ENCODE measurements around the gene LIMS3.
"Not testable (repeated sequence)": the region's sequence is repeated elsewhere in the genome, so short reads cannot be mapped to it uniquely, and the experiment has no call there.

The LIMS3 gene

DNA sequence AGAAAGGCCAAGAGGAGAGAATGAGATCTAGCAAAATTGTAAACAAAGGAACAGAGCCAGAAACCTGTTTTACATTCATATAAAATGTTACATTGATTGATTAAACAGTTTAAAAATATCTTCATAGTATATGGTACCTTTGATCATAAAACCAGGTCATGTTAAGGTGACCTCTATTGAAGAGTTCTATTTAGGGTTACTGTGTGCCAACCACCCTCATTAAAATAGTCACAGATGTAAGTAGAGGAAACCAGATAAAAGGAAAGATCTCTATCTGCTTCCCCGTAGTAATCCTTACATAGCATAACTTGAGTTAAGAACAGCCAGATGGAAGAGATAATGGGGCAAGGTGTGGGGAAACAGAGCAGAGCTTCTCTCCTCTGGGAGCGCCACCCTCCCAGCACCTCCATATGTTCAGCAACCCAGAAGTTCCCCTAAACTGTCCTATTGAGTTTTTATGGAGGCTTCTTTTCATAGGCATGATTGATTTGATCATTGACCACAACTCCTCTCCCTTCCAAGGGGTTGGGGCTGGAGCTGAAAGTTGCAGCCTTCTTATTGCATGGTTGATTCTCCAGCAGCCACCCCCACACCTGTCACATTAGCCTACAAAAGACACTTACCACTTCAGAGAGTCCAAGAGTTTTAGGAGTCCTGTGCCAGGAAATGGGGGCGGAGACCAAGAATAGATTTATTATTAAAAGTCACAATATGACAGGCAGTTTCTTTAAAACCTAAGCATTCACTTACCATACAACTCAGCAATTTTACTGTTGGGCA lies 3.2 kb upstream of the LIMS3 start:
- H3K4me1 ChIP-seq (ENCODE audit: control insufficient read depth in 5 of 5, insufficient read depth in 5 of 5, low read length in 5 of 5); H3K9ac ChIP-seq (ENCODE audit: low read length in 5 of 5); H3K27me3 ChIP-seq (ENCODE audit: control insufficient read depth in 5 of 5, insufficient read depth in 4 of 5, low read length in 5 of 5); H3K9me3 ChIP-seq (ENCODE audit: control insufficient read depth in 5 of 5, low read length in 5 of 5); H3K27ac ChIP-seq (ENCODE audit: low read depth, low read length); H3K4me3 ChIP-seq (ENCODE audit: low read depth in 1 of 5, low read length in 5 of 5); H3K36me3 ChIP-seq (ENCODE audit: control insufficient read depth in 5 of 5, insufficient read depth in 5 of 5, low read length in 5 of 5): not testable (repeated sequence)

GRCh38 chr2:109896212-109896611 lies 2.3 kb upstream of the LIMS3 start:
- not testable (repeated sequence) for H3K36me3 ChIP-seq (ENCODE audit: control insufficient read depth in 5 of 5, insufficient read depth in 5 of 5, low read length in 5 of 5); H3K27ac ChIP-seq (ENCODE audit: low read depth, low read length); H3K9ac ChIP-seq (ENCODE audit: low read length in 5 of 5); H3K4me3 ChIP-seq (ENCODE audit: low read depth in 1 of 5, low read length in 5 of 5); H3K9me3 ChIP-seq (ENCODE audit: control insufficient read depth in 5 of 5, low read length in 5 of 5); H3K4me1 ChIP-seq (ENCODE audit: control insufficient read depth in 5 of 5, insufficient read depth in 5 of 5, low read length in 5 of 5); H3K27me3 ChIP-seq (ENCODE audit: control insufficient read depth in 5 of 5, insufficient read depth in 4 of 5, low read length in 5 of 5)

- H3K9me3 ChIP-seq (ENCODE audit: control insufficient read depth in 5 of 5, low read length in 5 of 5); H3K36me3 ChIP-seq (ENCODE audit: control insufficient read depth in 5 of 5, insufficient read depth in 5 of 5, low read length in 5 of 5); H3K9ac ChIP-seq (ENCODE audit: low read length in 5 of 5); H3K4me1 ChIP-seq (ENCODE audit: control insufficient read depth in 5 of 5, insufficient read depth in 5 of 5, low read length in 5 of 5); H3K27ac ChIP-seq (ENCODE audit: low read depth, low read length); H3K27me3 ChIP-seq (ENCODE audit: control insufficient read depth in 5 of 5, insufficient read depth in 4 of 5, low read length in 5 of 5); H3K4me3 ChIP-seq (ENCODE audit: low read depth in 1 of 5, low read length in 5 of 5): not testable (repeated sequence)
Measured at GRCh38 chr2:109897769-109898461, 573 bp upstream of the LIMS3 start.

GRCh38 chr2:109905796-109906195 lies 7.3 kb downstream of the LIMS3 start:
- not testable (repeated sequence) for H3K9me3 ChIP-seq (ENCODE audit: control insufficient read depth in 5 of 5, low read length in 5 of 5); H3K27ac ChIP-seq (ENCODE audit: low read depth, low read length); H3K27me3 ChIP-seq (ENCODE audit: control insufficient read depth in 5 of 5, insufficient read depth in 4 of 5, low read length in 5 of 5); H3K9ac ChIP-seq (ENCODE audit: low read length in 5 of 5); H3K4me3 ChIP-seq (ENCODE audit: low read depth in 1 of 5, low read length in 5 of 5); H3K36me3 ChIP-seq (ENCODE audit: control insufficient read depth in 5 of 5, insufficient read depth in 5 of 5, low read length in 5 of 5); H3K4me1 ChIP-seq (ENCODE audit: control insufficient read depth in 5 of 5, insufficient read depth in 5 of 5, low read length in 5 of 5)

GRCh38 chr2:109908626-109909025 lies 10.1 kb downstream of the LIMS3 start:
- not testable (repeated sequence) for H3K27me3 ChIP-seq (ENCODE audit: control insufficient read depth in 5 of 5, insufficient read depth in 4 of 5, low read length in 5 of 5); H3K9me3 ChIP-seq (ENCODE audit: control insufficient read depth in 5 of 5, low read length in 5 of 5); H3K27ac ChIP-seq (ENCODE audit: low read depth, low read length); H3K4me1 ChIP-seq (ENCODE audit: control insufficient read depth in 5 of 5, insufficient read depth in 5 of 5, low read length in 5 of 5); H3K36me3 ChIP-seq (ENCODE audit: control insufficient read depth in 5 of 5, insufficient read depth in 5 of 5, low read length in 5 of 5); H3K9ac ChIP-seq (ENCODE audit: low read length in 5 of 5); H3K4me3 ChIP-seq (ENCODE audit: low read depth in 1 of 5, low read length in 5 of 5)

GRCh38 chr2:109910789-109911188 lies 12.3 kb downstream of the LIMS3 start:
- not testable (repeated sequence) for H3K9ac ChIP-seq (ENCODE audit: low read length in 5 of 5); H3K4me1 ChIP-seq (ENCODE audit: control insufficient read depth in 5 of 5, insufficient read depth in 5 of 5, low read length in 5 of 5); H3K4me3 ChIP-seq (ENCODE audit: low read depth in 1 of 5, low read length in 5 of 5); H3K27me3 ChIP-seq (ENCODE audit: control insufficient read depth in 5 of 5, insufficient read depth in 4 of 5, low read length in 5 of 5); H3K27ac ChIP-seq (ENCODE audit: low read depth, low read length); H3K36me3 ChIP-seq (ENCODE audit: control insufficient read depth in 5 of 5, insufficient read depth in 5 of 5, low read length in 5 of 5); H3K9me3 ChIP-seq (ENCODE audit: control insufficient read depth in 5 of 5, low read length in 5 of 5)

- not testable (repeated sequence) for H3K27me3 ChIP-seq (ENCODE audit: control insufficient read depth in 5 of 5, insufficient read depth in 4 of 5, low read length in 5 of 5); H3K9me3 ChIP-seq (ENCODE audit: control insufficient read depth in 5 of 5, low read length in 5 of 5); H3K4me3 ChIP-seq (ENCODE audit: low read depth in 1 of 5, low read length in 5 of 5); H3K4me1 ChIP-seq (ENCODE audit: control insufficient read depth in 5 of 5, insufficient read depth in 5 of 5, low read length in 5 of 5); H3K36me3 ChIP-seq (ENCODE audit: control insufficient read depth in 5 of 5, insufficient read depth in 5 of 5, low read length in 5 of 5); H3K27ac ChIP-seq (ENCODE audit: low read depth, low read length); H3K9ac ChIP-seq (ENCODE audit: low read length in 5 of 5)
Measured at GRCh38 chr2:109913911-109914310, 15.4 kb downstream of the LIMS3 start.

GRCh38 chr2:109914552-109914951 lies 16.1 kb downstream of the LIMS3 start:
- H3K27ac ChIP-seq (ENCODE audit: low read depth, low read length); H3K36me3 ChIP-seq (ENCODE audit: control insufficient read depth in 5 of 5, insufficient read depth in 5 of 5, low read length in 5 of 5); H3K27me3 ChIP-seq (ENCODE audit: control insufficient read depth in 5 of 5, insufficient read depth in 4 of 5, low read length in 5 of 5); H3K4me3 ChIP-seq (ENCODE audit: low read depth in 1 of 5, low read length in 5 of 5); H3K4me1 ChIP-seq (ENCODE audit: control insufficient read depth in 5 of 5, insufficient read depth in 5 of 5, low read length in 5 of 5); H3K9ac ChIP-seq (ENCODE audit: low read length in 5 of 5); H3K9me3 ChIP-seq (ENCODE audit: control insufficient read depth in 5 of 5, low read length in 5 of 5): not testable (repeated sequence)

- not testable (repeated sequence) for H3K36me3 ChIP-seq (ENCODE audit: control insufficient read depth in 5 of 5, insufficient read depth in 5 of 5, low read length in 5 of 5); H3K9me3 ChIP-seq (ENCODE audit: control insufficient read depth in 5 of 5, low read length in 5 of 5); H3K27me3 ChIP-seq (ENCODE audit: control insufficient read depth in 5 of 5, insufficient read depth in 4 of 5, low read length in 5 of 5); H3K4me3 ChIP-seq (ENCODE audit: low read depth in 1 of 5, low read length in 5 of 5); H3K9ac ChIP-seq (ENCODE audit: low read length in 5 of 5); H3K4me1 ChIP-seq (ENCODE audit: control insufficient read depth in 5 of 5, insufficient read depth in 5 of 5, low read length in 5 of 5); H3K27ac ChIP-seq (ENCODE audit: low read depth, low read length)
Measured at GRCh38 chr2:109915830-109916229, 17.3 kb downstream of the LIMS3 start.

- not testable (repeated sequence) for H3K9me3 ChIP-seq (ENCODE audit: control insufficient read depth in 5 of 5, low read length in 5 of 5); H3K27ac ChIP-seq (ENCODE audit: low read depth, low read length); H3K36me3 ChIP-seq (ENCODE audit: control insufficient read depth in 5 of 5, insufficient read depth in 5 of 5, low read length in 5 of 5); H3K27me3 ChIP-seq (ENCODE audit: control insufficient read depth in 5 of 5, insufficient read depth in 4 of 5, low read length in 5 of 5); H3K4me1 ChIP-seq (ENCODE audit: control insufficient read depth in 5 of 5, insufficient read depth in 5 of 5, low read length in 5 of 5); H3K4me3 ChIP-seq (ENCODE audit: low read depth in 1 of 5, low read length in 5 of 5); H3K9ac ChIP-seq (ENCODE audit: low read length in 5 of 5)
Measured at GRCh38 chr2:109920162-109920561, 21.7 kb downstream of the LIMS3 start.
